ENCODE measurements around the gene TSNAX.
"Not testable (repeated sequence)": the region's sequence is repeated elsewhere in the genome, so short reads cannot be mapped to it uniquely, and the experiment has no call there.

The TSNAX gene

GRCh38 chr1:231564373-231564772 lies 35.9 kb downstream of the TSNAX start:
- DNase-seq, result no peak

DNA sequence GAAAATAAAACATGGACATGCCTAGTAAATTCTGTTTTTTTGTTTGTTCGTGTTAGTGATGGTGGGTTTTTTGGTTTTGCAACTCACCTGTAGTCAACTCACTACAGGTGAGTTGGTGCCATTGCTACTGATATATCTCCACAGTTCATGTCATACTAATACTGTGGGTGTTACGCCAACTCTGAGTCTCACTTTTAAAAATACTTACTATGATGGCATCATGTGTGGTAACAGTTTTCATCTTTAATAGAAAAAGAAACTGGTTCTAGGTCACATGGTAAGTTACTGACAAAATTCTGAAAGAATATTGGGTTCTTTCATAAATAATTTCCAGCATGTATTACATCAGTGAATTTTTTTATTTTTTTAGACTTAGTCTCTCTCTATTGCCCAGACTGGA lies 38.0 kb downstream of the TSNAX start:
- no peak for DNase-seq

DNA sequence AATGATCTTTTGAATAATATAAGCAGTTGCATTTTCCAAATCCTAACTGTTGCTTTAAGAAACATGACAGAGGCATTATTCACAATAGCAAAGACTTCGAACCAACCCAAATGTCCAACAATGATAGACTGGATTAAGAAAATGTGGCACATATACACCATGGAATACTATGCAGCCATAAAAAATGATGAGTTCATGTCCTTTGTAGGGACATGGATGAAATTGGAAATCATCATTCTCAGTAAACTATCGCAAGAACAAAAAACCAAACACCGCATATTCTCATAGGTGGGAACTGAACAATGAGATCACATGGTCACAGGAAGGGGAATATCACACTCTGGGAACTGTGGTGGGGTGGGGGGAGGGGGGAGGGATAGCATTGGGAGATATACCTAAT lies 41.8 kb downstream of the TSNAX start:
- not testable (repeated sequence) for DNase-seq

GRCh38 chr1:231571904-231572303 lies 43.4 kb downstream of the TSNAX start:
- no peak for DNase-seq

DNA sequence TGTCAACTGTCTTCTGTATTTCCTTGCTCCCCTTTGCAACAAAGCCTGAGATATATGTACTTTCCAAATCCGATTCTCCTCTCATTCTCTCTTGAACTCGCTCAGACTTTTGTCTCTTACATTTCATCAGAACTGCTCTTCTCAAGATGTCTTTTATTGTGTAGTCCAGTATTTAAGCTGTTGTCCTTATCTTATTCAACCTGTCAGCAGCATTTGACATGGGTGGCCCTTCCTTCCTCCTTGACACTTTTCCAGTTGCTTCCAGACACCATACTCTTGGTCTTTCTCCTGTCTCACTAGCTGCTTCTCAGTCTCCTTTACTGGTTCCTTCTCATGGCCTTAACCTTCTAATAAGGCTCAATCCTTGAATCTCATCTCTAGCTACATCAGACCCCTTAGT lies 47.0 kb downstream of the TSNAX start:
- no peak for DNase-seq

- no peak for DNase-seq
Measured at GRCh38 chr1:231576804-231577718, 48.6 kb downstream of the TSNAX start.

DNA sequence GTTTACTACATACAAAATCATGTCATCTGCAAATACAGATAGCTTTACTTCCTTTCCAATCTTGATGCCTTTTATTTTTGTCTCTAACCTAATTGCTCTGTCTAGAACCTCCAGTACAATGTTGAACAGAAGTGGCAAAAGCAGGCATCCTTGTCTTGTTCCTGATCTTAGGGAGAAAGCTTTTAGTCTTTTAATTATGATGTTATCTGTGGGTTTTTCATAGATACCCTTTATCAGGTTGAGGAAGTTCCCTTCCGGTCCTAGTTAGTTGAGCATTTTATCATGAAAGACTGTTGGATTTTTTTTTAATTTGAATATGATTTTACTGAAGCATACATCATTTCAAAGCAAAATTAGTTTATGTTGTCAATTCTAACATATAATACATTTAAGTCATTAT lies 52.4 kb downstream of the TSNAX start:
- DNase-seq, result no peak

DNA sequence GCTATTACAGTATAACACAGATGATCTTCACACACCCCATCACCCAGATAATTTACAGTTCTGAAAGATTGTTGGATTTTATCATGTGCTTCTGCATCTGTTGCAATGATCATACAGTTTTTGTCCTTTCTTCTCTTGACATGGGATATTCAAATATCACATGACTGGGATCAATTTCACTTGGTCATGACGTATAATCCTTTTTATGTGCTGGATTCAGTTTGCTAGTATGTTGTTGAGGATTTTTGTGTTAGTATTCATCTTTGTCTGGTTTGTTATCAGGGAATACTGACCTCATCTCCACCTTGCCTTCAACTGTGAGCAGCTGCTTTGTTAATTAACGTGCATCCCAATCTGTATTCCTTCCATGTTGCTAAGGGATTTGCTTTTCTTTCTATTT lies 53.4 kb downstream of the TSNAX start:
- DNase-seq, result no peak

DNA sequence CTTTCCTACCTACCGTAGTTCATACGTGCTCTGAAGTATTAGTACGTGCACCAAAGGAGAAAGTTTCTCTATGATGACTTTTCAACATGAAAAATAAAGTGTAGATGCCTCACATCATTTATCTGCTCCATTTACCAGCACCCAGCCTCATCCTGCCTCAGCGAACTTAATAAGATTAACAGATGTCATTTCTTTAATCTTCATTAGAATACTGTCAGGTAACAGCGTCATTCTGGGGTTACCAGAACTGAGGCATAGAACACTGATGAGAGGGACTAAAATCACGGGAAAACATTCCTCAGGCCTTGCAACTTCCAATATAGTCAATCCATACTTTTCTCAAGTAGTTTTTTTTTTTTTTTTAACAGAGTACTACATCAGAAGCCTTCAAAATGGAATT lies 54.9 kb downstream of the TSNAX start:
- no peak for DNase-seq

- DNase-seq, result no peak
Measured at GRCh38 chr1:231584117-231584516, 55.6 kb downstream of the TSNAX start.

- no peak for DNase-seq
Measured at GRCh38 chr1:231584921-231585320, 56.5 kb downstream of the TSNAX start.

GRCh38 chr1:231590453-231591198 lies 62.2 kb downstream of the TSNAX start:
- no peak for DNase-seq

DNA sequence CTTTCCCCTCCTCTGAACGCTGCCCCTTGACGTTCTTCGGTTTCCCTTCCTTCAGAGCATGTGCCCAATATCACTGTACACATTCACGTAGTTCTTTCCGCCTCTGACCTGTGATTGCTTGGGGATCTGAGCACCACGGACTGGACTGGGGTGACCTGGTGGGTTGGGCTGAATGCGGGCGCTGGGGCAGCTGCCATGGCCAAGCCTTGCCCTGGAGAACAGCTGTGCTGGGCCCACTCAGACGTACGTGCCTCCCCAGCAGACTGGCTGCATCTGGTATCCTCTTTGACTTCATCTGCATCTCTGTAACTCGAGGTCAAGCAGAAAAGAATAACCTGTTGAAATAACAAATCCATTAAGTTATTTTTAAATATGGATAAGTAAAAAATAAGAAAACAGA lies 63.0 kb downstream of the TSNAX start:
- no peak for DNase-seq

- DNase-seq, result no peak
Measured at GRCh38 chr1:231592809-231593208, 64.3 kb downstream of the TSNAX start.

GRCh38 chr1:231593264-231593663 lies 64.8 kb downstream of the TSNAX start:
- DNase-seq, result not testable (repeated sequence)

DNA sequence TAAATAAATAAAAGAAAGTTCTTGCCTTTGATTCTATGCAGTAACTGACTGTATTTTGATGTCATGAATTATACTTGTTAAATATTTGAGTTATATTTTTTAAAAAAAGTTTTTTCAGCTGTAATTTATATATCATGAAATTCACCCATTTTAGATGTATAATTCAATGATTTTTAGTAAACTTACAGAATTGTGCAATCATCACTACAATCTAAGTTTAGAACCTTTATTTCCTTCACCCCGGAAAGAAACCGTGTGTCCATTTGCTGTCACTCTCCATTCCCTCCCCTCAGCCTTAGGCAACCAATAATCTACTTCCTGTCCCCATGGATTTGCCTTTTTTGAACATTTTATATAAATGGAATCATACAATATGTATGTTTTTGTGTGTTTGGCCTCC lies 65.7 kb downstream of the TSNAX start:
- DNase-seq, result no peak

DNA sequence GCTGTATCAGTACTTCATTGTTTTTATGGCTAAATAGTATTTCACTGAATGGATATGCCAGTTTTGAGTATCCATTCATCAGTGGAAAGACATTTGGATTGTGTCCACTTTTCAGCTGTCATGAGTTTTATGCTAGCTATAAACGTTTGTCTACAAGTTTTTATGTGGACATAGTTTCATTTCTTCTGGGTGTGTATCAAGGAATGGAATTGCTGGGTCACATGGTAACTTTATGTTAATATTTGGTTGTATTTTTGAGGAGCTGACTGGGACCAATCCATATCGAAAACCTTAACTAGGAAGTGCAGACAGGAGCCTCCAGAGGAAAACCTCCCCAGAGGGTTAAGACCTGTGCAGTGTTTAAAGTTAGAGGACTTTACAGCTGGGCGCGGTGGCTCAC lies 66.3 kb downstream of the TSNAX start:
- DNase-seq, result no peak

DNA sequence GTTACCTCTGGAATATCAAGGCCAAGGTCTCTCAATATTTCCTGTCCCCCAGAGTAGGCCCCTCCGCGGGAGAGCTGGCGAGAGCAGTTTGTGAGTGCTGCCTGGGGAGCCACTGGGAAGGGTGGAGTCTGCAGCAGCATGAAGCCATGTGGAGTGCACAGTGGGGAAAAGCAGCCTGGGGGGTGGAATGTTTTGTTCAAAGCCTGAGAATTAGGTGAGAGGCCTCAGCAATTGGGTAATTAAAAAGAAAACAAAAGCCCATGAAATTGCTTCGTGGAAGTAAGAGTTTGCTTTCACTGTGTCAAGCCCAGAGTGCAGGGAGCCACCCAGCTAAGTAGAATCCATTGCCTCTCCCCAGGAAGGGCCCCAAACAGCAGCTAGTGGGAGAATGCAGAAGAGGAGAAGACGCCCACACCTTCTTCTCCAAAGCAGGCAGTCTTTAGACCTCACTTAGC lies 67.9 kb downstream of the TSNAX start:
- no peak for DNase-seq

DNA sequence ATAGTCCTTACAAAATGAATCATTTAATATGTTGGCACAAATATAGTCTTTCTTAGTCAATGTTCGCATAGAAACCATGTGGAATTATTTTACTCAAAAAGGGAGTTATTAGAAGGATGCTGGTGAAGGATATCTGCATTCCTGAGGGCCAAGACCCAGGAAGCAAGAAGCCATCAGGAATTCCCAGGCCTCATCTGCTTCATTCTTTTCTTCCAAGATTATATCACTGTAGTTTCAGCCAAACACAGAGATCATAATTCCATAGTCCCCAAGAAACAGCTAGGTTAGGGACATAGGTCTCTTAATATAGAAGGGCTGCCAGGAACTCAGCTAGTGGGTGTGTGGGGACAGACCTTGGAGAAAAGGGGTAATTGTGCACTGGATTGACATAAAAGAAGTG lies 69.5 kb downstream of the TSNAX start:
- DNase-seq, result no peak

DNA sequence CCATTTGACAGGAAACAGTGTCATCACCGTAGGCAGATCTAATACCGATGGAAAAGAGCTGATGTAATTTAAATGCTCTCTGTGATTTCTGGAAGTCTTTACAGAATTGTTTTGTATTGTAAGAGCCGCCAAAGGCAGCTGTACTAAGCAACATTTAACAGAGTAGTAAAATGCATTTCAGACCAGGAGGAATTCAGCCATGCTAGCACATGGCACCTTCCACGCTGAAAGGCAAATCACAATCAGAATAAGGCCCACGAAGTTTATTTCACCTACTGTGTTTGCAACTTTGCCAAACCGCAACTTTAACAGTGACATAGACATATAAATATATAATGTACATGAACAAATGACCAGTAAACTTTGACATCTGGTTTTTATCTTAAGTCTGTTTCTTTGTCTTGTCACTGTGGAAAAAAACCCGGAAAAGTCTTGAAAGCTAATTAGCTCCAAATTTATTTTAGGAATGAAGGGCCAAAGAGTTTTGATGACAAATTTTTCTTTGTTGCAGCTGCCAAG lies 72.0 kb downstream of the TSNAX start:
- no peak for DNase-seq

DNA sequence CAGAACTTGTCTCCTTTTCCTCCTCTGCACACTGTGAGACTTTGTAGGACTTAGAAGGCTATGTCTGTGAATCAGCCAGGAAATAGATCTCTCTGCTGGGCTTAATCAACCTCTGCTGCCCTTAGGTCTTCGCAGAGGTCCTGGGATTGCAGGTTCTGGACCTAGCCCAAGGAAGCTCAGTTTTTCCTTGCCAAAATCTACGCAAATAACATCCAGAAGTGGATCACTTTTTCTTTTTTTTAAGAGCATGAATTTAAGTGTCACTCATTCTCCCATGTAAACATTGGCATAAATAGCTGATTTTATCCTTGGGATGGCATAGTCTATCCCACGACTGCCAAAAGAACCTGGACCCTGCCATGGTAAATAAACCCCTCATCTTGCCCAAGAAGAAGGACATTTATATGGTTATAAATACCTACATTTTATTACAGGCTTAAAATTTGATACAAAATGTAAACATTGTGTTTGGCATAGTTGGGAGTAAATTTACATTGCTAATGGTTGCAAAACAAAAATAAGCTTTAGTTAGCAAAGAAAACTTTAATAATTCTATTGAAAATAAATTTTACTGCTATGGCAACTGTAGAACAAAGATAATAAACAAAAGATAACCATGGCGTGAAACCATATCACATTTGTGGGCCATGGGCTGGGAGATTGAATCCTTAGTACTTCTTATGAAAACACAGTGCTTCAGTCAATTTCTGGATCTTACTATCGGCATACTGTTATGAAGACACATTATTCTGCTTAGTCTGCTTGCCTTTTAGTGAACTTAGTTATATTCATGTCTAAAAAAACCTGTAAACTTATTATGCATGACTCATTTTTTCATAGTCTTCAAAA lies 73.6 kb downstream of the TSNAX start:
- no peak for DNase-seq

- no peak for DNase-seq
Measured at GRCh38 chr1:231602673-231602984, 74.2 kb downstream of the TSNAX start.

DNA sequence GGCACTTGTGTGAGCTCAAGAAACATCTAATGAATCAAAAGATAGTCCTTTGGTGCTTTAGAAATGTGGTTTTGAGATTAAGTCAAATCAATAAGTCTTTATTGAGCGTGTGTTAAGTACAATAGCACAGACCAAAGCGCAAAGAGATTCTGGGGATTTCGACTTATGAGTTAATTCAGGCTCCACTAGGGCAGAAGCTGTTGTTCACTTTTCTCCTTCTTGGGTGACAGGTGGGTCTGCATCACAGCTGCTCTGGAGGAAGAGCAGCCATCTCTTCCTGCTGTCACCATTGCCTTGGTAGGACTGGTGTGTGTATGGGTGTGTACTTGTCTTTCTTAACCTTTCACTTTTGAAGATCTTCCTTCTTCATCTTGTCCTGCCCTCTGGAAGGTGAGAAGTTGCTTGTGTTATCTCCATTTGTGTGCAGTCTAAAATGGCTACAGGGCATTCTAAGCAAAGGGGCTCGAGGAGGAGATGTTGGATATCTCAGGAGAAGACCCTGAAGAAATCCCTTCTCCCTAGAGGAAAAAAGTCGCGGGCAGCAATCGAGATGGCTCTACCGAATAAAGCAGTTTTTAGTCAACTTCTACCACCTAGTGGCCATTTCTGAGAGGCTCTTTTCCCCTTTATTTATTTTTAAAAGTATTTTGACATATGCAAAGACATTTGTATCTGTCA lies 75.3 kb downstream of the TSNAX start:
- DNase-seq, result peak; percentile 48

All from NCI-H1417 treated with DMSO at 0.1 percent for 48 hours (cell line).